Forelimb muscle (tissue), 1 donor: ENCODE results near the gene ATP6V0D1. TPM values are rescaled to one million over a fixed set of nuclear protein-coding genes. Genes with fewer than 3 reads are reported as not detected.
"Not testable (repeated sequence)": the region's sequence is repeated elsewhere in the genome, so short reads cannot be mapped to it uniquely, and the experiment has no call there.

Experiments used
- DNase-seq: peaks from one replicate; pipeline ENCODE4 v3.0.0-alpha.2; 2013; ENCODE audit warnings: low read depth
- polyA plus RNA-seq: library from polyadenylated mRNA; unstranded; fragments of 120-200 nt; gene quantifications from one replicate; pipeline ENCODE4 v1.2.1, GENCODE V29; 2013; ENCODE audit not compliant: insufficient read length

The ATP6V0D1 gene
- polyA plus RNA-seq, 1 donor: 61.4 TPM

DNA sequence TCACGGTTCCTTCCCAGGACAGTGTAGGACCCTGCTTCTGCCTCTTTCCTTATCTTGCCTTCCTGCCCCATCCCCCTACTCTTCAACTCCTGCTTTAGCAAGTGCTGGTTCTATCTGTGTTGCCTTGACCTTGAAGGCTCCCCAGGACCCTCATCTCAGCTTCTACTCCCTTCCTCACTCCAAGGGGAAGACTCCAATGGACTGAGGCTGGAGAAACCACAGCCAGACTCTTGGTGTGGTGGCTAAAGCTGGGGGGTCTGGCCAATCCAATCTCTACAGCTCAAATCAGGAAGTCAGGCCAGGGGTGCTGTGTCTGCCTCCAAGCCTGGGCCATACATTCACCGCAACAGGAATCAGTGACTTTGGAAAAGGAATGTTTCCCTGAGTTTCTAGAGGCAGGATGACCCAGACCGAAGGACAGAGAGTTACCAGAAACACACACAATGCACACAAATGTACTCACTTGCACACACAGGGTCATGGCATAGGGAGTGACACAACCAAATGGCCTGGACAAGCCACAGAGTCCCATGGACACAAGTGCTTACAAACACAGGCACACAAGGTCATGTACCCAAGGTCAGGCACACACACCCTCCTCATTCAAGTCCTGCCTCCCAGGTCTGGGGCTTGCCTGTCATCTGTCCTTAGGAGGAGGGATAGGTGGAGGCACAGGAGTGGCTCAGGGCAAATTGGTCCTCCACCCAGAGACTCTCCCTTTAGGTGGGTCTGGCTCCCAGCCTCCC is 51.7 kb downstream of the ATP6V0D1 start:
- no peak for DNase-seq

DNA sequence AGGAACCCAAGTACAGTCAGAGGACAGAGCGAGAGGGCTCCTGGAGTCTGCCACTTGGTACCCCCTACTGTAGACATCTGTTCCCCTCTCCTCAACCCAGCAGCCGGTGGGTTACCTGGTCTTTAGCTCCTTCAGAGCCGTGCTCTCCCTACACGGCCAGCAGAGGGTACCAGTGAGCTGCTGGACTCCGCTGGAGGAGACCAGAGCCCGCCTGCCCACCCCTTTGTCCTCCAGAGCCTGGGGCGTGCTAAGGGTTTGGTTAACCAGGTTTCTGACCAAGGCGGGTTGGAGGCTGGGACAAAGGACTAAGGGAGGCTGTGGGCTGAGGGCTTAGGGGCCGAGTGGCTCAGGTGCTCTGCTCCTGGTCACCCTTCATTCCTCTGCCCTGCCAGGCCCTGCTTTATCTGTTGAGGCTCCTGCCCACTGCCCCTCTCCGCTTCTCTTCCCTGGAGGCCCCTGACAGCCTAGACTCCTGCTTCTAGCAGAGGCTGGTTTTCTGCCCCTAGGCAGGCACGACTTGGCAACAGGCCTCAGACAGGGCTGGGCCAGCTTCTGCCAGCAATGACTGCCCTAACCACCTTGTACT is 52.7 kb downstream of the ATP6V0D1 start:
- no peak for DNase-seq

DNA sequence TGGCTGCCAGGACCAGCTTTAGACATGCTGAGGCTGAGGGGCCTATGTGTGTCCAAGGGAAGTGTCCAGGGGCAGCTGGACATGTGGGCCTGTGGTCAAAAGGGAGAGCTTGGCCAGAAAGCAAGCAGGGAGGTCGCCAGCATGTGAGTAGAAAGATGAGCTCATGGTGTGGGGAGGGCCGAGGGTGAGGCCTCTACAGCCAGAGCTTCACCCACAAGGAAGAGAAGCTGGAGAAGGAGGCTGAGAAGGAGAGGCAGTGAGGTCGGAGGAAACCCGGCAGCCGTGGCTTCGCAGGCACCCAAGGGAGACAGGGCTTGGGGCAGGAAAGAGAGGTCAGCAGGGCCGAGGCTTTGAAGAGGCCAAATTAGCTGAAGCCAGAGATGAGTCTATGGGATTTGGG is 54.0 kb downstream of the ATP6V0D1 start:
- no peak for DNase-seq

GRCh38 chr16:67426022-67426421 is 54.9 kb downstream of the ATP6V0D1 start:
- no peak for DNase-seq

DNA sequence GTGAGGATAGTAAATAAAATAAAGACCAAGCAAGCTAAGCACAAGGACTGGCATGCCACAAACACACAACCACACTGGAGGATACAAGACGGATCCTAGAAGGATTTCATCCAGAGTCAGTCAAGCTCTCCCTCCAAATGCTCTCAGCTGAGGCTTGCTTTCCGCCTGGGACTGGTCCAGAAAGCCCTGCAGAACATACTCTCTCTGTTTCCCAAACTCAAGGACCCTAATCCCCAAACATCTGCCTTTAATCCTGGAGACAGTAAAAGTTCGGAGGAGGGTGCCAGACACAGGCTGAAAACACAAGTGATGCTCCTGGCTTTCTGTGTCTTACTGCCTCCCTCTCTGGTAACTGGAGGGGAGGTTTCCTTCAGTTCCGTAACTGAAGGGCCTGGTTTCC is 55.4 kb downstream of the ATP6V0D1 start:
- DNase-seq: no peak

DNA sequence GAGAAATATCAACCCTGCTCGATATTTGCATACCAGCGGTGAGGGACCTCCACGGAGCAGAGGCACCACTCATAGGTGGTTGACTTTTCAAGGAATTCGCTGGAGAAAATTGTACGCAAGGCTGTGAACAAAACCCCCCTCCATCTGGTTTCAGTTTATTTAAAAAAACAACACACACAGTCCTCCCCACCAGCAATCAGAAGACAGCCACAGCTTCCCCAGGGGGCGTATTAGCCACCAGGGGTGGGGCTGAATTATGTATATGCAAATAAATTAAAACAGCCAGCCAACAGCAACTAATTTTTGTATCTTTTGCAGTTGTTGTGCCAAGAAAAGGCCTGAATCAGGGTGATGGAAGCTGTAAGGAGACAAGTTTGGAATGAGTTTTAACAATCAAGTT is 55.9 kb downstream of the ATP6V0D1 start:
- DNase-seq: no peak

DNA sequence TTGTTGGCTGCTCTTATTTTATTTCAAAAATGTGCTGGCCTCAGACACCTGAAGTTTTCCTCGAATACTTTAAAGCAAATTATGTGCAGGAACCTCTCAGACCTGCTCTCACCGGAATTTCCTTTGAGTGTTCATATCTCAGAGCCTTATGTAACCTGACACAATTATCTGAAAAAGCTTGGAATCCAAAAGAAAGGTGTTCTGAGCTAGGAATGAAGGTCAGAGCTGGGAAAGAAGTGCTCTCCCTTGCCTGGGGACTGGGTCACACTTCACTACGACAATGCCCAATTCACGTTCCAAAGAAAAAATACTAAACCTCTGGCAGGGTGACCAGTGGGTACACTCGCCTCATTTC is 56.7 kb downstream of the ATP6V0D1 start:
- DNase-seq: no peak

DNA sequence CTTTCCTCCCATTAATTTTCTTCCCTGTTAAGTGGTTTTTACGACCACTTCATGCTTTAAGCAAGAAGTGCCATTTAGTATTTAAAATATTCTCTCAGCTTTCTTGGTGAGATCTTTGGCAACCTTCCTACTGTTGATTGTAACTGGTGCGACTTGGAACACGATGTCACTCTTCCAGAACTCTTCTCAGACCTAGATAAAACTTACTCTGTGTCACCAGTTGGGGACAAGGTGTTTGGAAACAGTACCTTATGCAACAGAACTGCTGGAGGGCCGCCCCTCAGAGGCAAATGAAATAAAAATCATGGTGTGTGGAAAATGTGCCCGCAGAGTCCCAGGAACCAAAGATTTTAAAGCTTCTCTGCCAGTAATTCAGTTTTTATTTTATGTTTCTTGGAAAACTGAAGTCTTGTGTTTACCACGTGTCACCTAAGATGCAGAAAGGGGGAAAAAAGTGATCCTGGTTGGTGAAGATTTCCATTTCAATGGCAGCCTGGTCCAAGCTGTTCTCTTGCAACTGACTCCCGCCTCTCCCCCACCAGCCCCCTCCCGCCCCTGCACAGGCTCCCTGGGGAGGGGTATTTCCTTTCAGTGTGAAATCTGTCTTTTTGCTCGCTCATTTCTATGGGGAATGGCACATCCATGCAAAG is 57.2 kb downstream of the ATP6V0D1 start:
- no peak for DNase-seq

- DNase-seq: no peak
Measured at GRCh38 chr16:67423015-67423414, 57.9 kb downstream of the ATP6V0D1 start.

- no peak for DNase-seq
Measured at GRCh38 chr16:67421030-67421429, 59.9 kb downstream of the ATP6V0D1 start.

DNA sequence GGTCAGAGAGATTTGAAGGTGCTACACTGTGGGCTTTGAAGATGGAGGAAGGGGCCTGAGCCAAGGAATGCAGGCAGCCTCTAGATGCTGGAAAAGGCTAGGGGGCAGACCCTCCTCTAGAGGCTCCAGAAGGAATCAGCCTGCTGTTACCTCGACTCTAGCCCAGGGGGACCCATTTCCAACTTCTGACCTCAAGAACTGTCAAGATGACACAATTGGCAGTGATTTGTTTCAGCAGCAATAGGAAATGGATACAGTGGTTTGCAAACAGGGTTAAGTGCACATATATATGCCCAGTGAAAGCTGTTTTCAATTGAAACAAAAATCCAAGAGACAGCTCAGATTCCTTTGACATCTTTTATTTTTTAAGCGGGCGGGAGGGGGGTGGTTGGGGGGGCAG is 61.0 kb downstream of the ATP6V0D1 start:
- DNase-seq: no peak

GRCh38 chr16:67419502-67419901 is 61.5 kb downstream of the ATP6V0D1 start:
- DNase-seq: no peak

DNA sequence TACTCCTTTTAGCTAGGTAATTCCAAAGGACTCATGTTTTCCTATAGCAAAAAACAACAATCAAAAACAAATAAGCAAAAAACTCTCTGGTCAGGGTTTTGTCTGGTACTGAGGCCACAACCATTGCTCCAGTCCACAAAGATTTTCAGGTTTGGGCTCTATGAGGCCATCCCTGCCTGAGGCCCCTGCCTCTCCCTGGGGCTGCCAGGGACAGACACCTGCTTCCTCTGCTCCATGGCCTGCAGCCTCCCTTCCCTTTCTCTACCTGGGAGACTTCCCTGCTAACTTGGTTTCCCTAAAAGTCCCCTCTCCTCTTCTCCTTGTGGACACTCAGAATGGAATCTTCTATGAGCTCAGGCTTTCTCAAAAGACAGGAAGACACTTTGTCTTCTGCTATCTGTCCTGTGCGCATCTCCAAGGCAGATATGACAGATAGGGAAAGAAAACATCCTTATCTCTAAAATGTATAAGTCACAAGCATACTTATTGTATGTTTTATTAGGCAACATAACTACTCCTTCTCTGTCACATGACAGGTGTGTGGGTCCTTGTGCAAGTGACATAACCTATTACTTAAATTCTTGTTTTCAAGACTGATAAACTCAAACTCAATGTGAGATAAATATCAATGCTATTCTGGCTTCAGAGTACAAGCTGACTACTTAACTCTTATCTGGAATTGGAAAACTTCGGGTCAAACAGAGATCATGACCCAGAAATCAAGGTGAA is 63.5 kb downstream of the ATP6V0D1 start:
- DNase-seq: no peak

DNA sequence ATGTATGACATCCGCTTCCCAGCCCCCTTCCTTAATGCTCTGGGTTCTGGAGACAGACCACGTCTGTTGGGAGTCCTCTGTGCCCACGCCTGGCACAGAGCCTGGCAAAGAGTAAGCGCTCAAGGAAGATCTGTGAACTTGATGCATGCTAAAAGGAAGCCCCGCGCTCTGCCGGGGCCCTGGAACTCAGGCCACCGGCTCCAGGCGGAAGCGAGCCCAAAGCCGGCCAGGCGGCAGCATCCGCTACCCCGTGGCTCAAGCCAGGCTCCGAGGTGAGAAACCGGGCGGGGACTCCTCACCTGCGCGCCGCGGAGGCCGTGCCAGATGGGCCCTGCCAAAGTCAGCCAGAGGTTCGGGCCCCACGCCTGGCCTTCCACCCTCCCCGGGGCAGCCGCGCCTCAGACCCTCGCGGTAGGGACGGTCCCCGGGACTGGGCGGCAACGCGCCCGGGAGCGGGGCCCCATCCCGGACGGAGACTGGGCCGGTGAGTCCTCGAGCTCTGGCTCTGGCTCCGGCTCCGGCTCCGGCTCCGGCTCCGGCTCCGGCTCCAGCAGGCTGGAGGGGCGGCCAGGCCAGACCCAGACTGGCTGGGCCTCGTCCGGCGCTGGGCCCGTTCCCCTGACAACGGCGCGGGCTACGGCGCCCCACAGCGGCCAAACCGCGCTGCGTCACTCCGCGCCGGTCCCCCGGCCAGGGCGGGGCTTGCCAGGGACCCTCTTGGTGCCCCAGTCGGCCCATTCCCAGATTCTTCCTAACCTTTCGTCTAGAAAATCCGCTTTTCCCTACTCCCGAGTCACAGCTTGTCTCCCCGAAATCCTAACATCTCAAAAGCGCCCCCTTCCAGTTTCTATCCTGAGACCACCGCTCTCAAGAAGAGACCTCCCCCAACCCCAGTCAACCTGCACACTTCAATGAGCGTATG is 64.8 kb downstream of the ATP6V0D1 start, which contains the start of gene ZDHHC1:
Gene ZDHHC1 (minus strand): TSS at position 606 of the 922 bp plus-strand sequence. CDS start 8,702 bp downstream, outside the sequence.
- no peak for DNase-seq

GRCh38 chr16:67415421-67415820 is 65.5 kb downstream of the ATP6V0D1 start:
- not testable (repeated sequence) for DNase-seq

DNA sequence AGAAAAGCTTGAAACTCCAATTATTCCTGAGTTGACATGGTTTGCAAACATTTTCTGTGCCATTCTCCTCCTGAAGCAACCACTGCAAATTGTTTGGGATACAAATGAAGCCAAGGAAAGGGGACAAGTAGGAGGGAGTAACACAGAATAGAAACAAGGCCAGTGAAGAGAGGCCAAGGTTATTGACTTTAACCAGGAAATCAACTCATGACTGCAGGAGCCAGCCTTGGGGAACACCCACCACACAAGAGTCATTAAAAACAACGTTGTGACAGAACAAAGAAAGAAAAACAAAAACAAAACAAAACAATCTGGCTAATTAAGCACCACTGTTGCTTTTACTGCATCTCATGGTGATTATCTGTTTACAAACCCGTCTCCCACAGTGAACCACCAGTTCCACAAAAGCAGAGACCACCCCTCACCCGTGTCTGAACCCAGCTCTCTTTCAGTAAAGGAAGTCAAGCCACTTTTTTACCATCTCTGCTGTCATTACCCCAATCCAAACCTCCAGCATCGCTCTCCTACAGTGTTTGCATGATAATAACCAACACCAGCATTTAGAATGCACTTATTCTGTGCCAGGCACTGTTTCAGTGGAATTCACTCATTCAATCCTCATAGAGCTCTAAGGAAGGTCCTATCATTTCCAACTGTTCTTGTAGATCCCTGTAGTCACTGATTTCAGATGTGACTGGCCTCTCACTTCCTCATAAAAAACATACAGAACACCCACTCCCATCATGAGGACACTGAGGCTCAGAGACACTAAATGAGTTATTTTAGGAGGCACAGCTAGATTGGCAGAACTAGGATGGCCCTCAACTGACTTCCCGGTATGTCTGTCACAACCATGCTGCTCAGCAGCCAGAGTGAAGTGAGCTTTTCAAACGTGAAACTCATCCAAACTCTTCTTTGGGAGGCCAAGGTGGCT is 66.7 kb downstream of the ATP6V0D1 start:
- no peak for DNase-seq

DNA sequence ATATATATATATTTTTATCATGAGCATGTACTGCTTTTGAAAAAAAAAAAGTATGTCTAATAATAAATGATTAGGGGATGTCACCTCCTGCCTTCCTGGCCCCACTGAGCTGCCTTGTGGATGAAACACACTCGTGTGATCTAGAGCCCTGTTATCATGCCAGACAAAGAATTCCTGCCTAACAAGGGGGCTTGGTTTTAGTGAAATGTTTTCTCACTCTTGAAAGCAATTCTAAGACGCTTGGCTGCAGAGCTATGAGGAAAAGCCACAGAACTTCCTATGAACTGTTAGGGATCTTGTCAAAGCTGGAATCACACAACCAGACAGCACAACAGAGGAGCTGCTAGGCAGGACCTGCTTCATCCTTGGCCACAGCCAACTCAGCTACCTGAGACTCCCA is 68.7 kb downstream of the ATP6V0D1 start:
- no peak for DNase-seq

DNA sequence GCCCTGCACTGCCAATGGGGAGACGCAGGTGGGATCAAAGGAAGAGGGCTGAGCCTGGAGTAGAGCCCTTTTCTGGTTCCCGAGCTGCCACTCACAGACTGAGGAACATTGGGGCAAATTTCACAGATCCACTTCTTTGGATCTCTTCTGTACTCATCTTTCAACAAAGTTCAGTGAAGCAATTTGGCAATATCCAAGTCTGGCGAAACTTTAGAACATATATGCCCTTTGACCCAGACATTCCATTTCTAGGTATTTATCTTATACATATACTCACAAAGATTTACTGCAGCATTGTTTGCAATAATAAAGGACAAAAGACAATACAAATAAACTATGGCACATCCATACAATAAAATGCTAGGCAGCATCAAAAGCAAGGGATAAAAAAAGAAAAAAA is 69.6 kb downstream of the ATP6V0D1 start:
- DNase-seq: no peak

DNA sequence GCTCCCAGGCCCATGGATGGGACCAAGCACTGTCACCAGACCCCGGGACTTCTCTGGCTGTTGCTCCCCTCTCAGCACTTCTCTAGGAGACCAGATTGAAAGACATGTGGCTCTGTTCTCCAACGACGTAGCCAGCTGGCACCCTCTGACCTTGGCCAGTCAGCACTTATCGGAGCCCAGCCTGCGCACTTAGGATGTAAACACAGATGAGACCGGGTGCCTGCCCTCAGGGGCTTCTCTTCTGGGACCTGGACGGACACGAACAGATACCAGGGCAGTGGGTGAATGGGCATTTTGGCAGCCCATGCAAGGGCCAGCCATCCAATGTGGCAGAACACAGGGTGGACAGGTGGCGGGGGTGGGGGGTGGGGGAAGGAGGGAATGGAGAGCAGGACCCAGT is 71.3 kb downstream of the ATP6V0D1 start:
- DNase-seq: no peak

GRCh38 chr16:67407788-67408452 is 73.0 kb downstream of the ATP6V0D1 start:
- no peak for DNase-seq
